Right kidney (tissue), 1 donor: ENCODE results near the gene DENND4B.

ENCODE experiments used
- DNase-seq: peaks from one replicate; pipeline ENCODE4 v3.0.0-alpha.2; 2016

The DENND4B gene

DNA sequence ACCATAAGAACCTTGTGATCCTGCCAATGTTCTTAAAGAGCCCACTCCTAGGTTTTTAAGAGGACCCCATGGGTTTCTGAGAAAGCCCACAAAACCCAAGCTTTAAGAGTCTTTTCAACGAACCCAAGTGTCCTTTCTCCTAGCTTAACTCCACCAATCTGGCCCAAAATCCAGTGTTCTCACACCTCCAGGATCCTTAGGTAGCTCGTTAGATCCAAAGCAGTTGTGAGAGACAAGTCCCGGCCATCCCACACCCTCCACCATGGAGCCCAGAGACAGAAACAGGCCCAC, 1.7 kb downstream of the DENND4B start:
- no peak for DNase-seq

DNA sequence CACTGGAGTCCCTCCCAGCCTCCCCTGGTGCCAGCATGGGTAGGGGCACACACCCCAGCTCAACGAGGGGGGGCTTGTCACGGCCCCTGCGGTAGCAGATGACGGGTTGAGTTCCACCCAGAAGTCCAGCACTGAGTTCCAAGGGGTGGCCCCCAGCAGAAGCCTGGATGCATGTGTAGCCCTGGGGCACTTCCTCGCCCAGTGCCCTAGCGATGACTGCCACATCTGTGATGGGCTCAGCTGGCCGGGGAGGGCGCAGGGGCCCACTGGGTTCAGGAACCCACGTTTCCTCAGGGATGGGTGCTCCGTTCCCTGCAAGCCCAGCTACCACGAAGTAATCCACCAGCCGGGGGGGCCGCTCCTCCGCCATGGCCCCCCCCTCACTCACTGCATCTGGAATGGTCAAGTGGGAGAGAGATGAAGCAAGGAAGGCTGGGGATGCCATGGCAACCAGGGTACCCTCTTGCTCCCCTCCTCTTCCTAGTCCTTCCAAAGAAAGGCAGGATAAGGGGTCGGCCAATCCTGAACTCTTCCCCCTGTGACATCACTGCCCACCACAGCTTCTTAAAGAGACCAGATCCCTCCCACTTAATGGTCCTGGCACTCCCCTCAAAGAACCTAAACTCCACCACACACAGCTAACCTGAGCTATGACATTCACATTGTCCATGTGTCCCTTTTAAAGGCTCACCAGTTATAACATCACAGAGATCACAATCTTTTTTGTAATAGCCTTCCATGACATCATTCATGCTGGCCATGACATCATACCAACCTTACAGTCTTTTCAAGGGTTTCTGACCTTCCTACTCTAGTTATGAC, 2.3 kb downstream of the DENND4B start:
- DNase-seq = no peak

DNA sequence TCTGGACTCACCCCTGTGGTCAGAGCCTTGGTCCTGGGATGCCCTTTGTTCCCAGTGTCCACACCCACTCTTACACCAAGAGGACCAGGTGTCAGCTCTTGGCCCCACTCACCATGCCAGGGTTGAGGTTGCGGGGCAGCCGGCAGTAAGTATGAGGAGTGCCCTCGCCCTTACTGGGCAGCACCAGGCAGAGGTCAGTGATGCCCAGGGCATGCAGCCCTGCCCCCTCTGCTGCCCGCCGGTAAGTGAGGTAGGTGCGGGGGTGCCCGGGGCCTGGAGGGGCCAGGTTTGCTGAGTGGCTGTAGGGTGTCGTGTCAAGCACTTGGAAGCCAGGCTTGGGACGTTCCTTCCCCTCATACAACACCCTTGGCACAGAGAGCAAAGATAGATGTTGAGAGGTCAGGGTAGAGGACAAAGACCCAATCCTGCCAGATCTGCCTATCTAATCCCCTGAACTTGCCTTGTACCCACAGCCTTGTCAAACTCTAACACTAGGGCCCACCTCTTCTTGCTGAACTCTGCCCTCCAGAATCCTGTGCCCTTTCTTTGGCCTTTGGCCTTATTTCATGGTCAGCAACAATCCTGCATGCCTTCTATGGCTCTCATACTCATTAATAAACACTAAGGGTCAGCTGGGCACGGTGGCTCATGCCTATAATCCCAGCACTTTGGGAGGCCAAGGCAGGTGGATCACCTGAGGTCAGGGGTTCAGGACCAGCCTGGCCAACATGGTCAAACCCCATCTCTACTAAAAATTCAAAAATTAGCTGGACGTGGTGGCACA, 3.6 kb downstream of the DENND4B start:
- no peak for DNase-seq

DNA sequence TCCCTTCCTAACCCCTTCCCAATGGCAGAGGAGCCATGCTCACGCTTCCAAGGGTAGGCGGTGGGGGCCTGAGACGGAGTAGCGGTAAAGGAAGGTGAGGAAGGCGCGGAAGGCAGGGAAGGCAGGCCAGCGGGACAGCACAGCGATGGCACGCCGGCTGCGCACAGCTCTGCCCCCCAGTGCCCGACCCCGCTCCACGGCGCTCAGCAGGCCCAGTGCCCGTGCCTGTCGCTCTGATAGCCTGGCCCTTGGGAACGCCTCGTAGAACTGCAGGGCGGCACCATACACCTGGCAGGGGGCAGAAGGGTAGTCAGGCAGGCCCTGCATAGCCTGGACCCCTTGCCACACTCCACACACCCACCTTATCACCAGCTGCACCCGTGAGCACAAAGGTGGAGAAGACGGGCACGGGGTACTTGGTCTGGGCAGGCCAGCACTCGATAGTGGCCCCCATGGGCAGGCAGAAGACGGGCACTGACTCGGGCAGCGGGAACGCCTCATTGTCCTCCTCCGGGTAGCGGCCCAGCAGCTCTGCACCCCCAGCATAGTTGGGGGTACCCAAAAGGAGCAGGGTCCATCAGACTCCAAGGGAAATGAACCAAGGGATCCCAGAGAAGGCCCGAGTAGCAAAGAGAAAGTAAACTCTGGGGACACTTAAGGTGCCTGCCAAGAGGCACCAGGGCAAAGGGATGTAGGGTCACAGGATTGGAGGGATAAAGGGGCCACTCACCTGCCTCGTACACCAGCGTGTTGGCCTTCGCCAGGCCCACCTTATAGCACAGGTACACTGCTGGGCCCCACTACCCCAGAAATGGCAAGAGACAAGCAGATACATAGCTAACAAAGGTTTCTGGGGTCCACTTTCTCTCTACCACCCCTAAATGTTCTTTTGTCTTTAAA, 4.4 kb downstream of the DENND4B start:
- DNase-seq = no peak

DNA sequence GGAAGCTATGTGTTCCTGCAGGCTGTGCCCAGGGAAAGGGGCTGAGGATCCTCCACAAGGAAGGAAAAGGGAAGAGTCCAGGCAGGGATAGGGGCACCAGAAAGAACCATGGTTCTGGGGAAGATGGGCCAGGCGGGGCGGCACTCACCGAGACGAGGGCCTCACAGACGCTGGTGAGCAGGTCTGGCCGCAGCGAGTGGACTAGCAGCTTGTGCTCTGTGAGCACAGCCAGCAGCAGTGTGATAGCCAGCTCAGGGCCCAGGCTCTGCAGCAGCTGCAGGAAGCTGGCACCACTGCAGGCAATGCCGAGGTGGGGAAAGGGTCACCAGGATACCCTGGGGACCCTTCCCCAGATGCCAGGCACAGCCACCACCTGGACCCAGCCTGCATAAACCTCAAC, 5.8 kb downstream of the DENND4B start:
- DNase-seq = no peak

DNA sequence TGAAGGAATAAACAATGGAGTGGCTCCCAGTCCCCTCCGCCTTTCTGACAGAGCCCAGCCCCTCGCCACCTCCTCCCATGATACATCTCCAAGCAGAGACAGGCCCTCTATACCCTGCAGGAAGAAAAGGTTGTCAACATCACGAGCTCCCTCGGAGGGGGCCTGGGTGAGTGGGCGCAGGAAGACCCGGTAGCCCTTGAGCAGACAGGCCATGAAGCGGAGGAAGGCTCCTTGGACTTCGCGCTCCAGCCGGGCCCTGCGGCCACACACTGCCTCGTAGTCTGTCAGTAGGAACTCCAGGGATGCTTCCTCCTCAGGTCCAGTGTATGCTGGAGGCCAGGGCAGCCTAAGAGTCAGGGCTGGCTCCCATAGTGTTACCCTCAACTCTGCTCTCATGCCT, 7.0 kb downstream of the DENND4B start:
- no peak for DNase-seq

DNA sequence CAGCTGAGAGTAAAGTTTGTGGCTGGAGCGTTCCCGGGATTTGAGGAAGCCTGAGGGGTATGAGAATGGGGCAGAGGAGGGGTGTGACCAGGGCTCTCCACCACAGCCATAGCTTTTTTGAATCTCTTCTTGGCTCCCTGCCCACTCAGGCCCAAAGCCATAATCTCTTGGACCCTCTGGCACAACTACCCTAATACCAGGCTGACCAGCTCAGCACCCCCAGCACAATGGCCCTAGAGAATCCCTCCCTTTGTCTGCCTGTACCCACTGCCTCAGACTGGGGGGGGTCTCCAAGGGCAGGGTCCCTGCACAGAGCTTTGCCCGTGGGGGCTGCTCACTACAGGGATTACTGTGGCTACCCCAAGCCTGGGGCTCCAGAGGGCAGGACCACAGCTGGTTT, 7.5 kb downstream of the DENND4B start:
- no peak for DNase-seq

DNA sequence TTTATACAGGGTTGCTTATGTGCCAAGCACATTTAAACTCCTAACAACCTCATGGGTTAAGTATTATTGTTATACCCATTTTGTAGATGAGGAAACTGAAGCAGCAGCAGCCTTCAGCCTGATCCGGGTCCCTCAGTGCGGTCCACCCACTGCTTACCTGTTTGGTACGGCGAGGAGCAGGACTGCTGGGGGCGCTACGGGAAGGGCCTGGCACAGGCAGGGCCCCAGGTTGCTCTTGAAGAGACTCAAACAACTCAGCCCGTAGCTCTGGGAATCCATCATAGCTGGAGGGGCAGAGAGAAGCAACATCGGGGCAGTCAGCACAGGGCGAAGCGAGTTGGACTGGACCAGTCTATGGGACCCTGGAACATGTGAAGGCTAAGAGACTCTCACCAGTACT, 9.2 kb downstream of the DENND4B start:
- no peak for DNase-seq

DNA sequence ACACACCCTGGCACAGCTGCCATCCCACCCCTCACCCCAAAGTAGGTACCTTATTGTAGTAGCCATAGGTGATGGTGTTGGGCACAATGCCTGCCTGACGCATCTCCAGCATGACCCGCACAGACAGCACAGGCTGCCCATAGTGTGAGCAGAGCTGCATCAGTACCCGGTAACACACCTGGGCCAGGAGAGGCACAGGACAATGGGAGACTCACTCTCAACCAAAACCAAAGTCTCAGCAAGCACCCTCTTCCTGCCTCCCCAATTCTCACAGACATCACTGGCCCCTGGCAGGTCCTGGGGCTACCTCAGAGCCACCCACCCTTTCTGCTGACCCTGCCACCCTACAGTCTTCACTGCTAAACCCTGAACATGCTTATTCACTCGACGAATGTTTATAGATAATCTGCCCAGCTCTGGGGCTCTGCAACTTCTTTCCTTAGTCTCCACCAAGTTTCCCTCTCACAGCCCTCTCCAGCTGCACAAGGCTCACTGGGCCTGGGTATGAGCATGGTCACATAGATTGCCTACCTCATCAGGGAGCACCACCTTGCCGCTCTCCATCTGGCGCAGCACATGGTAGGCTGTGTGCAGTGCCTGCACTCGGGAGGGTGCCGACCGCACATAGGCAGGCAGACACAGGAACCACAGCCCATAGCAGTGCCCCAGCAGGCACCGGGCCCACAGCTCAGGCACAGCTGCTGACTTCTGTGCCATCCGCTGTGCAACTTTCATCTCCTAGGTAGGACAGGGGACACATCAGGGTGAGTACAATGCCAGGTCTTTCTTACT, 10.3 kb downstream of the DENND4B start:
- DNase-seq = no peak

DNA sequence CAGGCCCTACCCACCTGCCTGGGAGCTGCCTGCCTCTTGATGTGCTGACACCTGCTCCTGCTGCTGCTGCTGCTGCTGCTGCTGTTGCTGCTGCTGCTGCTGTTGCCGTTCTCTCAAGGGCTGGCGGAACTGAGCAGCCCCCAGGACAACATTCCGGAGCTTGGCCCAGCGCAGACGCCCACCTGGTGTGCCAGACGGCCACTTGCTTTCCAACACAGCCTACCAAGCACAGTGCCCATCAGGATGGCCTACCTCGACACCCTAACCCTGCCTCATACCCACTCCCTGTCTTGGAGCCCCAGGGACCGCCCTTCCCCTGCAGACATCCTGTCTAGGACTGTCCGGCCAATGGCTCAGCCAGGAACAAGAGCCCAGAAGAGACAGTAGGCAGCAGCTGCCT, 11.8 kb downstream of the DENND4B start:
- no peak for DNase-seq

DNA sequence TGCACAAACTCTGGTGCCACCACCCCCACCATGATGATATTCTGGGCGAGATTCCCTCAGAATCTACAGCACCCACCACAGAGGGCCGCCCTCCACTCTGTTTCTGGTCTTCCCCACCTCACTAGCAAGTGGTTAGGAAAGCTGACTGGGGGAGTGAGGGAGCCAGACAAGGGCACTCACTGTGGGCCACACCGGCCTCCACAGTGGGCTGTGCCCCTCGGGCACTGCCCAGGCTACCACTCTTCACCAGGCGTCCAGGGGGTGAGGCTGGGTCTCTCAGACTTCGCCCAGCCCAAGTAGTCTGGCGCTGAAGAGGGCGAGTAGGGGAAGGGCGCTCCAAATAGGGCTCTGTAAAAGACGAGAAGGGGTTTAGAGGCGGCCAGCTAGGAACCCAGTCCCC, 12.6 kb downstream of the DENND4B start:
- no peak for DNase-seq

DNA sequence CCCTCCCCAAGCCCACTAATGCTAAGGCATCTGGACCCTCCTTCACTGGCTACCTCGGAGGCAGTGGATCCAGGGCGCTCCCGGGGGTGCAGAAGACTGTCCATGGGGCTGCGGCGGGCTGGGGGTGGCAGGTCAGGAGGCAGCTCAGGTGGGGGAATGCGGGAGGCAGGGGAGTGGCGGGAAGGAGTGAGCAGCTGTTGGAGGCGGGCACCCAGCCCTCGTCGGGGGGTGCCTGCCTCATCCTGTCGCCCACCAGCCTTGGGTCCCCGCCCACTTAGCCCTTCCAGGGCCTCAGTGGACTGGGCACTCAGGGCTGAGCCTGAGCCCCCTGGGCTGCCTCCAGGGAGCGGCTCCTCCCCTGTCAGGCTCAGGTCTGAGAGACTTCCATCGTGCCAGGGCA, 13.1 kb downstream of the DENND4B start:
- DNase-seq = no peak

DNA sequence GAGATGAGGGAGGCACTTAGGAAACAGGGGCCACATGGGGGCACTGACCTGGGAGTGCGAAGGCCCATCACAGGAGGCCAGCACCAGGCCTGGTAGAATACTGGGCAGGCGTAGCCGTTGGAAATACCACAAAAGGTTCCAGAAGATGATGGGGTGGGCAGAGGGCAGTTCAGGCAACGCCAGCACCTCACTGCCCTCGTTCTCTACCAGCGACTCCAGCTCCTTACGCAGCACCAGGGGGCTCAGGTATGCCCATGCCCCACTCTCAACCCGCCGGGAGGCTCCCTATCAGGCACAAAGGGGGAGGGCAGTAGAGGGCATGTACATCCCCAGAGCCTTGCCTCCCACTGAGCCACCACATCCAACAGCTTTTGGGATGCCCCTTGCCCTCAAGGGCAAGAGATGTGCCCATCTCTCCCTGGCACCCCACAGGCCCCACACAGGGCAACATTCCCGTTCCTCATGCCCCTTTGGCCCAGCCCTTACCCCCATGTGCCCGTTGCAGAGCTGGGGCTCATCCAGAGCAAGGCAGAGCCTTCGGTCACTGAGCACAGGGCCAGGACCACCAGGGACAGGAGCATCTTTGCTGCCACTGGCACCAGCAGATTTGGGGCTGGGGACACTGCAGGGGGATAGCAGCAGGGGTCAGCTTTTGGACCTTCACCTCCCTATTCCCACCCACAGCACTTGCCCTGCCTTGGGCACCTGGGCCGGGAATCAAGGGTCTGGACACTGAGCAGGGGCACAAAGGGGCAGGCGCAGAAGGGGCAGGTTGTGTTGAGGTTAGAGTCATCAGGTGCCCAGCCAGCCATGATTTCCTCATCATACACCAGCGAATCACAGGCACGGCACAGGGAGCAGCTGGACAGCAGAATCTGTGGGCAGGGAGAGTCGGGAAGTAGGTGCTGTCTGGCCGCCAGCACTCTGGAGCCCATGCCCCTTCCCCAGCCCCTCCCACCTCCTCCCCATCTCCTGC, 14.1 kb downstream of the DENND4B start:
- no peak for DNase-seq

DNA sequence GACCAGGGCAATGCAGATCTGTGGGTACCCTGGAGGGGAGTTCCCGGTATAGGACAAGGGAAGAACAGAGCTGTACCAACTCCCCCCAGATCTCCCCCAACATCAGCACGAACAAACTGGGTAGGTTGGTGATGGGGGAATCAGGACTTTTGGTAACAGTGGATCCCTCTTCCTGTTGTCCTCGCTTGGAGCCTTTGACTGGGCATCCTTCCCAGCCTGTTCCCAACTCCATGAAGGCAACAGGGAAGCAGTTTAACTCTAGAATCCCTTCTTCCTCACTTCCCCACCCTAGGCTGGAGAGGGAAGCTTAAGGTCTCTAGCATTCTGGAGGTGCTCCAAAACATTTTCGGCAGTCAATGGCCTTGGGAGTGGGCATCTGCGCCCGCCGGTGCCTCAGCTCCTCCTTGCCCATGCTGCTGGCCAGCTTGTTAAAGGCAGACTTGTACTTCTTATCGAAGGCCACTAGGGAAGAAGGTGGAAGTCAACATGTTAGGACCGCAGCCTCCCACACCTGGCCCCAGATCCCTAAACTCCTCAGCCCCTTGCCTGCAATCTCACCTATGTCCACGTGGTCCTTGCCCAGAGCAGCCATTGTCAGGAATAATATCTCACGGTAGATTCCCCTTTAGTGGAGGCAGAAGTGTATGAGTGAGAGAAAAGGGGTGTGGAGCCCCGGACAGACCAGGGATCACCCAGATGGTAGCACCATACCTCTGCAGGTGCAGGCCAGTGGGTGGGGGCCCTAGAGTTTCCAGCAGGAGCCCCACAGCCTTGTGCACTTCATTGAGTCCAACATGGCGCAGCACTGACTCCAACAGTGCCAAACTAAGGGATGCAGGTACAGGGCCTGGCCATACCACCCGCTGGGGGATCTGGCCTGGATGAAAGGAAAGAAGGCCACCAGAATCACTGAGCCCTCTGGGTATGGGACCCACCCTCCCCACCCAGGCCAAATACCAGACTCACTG, 16.3 kb downstream of the DENND4B start:
- no peak for DNase-seq

DNA sequence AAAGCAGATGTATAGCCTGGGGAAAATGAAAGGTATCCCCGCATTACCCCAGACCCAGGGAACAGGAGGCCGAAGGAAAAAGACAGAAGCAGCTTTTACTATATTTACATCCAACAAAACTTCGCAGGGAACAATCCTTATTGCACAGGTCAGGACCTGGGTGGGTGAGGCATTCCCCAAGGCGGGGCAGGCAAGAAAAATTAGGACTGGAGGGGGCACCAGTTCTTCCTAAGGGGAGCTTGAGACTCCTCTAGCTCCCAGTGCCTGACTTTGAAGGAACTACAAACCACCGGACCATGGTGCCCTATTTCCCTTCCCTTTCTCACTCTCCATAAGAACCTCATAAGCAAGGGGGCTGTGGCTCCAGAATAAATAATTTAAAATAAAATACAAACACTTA, 17.1 kb downstream of the DENND4B start:
- no peak for DNase-seq

DNA sequence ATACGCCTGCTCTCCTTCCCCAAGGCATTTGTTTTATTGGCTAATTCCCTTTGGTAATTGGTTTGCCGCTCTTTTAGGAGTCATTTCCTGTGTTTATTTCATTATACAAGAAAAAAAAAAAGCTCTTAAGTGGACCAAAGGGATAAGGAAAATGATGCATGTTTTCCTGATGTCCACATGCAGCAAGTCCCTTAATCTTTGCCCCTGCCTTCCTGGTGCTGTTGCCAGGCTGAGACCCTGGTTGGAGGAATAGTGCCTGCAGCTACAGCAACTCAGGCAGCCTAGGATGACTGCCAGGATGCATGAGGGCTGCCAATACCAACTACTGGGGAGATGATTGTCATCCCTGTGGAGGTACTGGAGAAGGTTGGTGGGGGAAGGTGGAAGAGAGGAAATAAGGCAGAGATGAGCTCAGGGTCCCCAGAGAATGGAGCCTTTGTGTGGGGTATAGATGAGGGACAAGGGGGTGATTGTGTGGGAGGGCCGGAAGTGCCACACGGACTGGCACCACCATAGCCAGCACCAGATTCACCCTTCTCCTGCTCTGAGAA, 17.7 kb downstream of the DENND4B start:
- DNase-seq = no peak

DNA sequence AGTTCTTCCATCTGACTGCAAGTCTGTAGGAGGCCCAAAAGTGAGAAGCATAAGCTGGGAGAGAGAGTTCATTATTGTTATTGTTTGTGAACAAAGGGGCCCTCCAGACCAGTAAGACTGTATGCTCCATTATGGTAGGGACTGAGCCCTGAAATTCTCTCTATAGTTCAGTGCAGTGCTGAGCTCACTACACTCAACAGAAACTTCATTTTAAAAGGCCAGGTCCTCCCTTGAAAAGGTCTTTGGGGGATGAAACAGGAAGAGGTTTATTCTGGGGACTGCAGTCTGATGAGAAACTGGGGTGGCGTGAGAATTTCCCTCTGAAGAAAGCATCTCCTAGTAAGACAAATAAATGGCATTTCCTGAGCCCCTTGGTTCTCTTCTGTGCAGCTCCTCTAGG, 18.3 kb downstream of the DENND4B start:
- DNase-seq = no peak

DNA sequence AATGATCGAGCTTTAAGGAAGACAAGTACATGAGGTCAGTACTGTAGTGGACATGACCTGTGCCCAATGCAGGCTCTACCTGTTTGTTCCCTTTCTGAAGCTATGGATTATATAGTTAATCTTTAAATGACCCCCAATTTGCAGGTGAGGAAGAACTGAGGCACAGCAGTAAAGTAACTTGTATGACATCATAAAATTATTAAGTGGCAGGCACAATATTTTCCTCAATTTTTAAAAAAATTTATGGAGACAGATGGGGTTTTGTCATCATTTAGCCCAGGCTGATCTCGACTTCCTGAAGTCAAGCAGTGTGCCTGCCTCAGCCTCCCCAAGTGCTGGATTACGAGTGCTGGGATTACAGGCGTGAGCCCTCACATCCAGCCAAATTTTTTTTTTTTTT, 20.1 kb downstream of the DENND4B start:
- DNase-seq = no peak
